Esophagus squamous epithelium (tissue), 4 donors: ENCODE measurements around the gene HSPA4L.

ENCODE experiments used
- POLR2A ChIP-seq, 4 donors: fragments of 450-650 bp; IDR thresholded peaks; one replicate each; pipeline ENCODE4 v1.6.1; 2017; ENCODE audit warnings: antibody characterized with exemption in 4 of 4, mild to moderate bottlenecking in 4 of 4, moderate library complexity in 3 of 4
- TF ChIP-seq, protein P1 (sequence below), 6 experiments: fragments of 450-650 bp in 4 of 6; fragments of 200-600 bp in 2 of 6; sonication (generic) in 2 of 6; IDR thresholded peaks; one replicate each; pipeline ENCODE4 v1.5.1; 2016 to 2019; ENCODE audit warnings: antibody characterized with exemption in 6 of 6, mild to moderate bottlenecking in 4 of 6, moderate library complexity in 4 of 6

DNA sequence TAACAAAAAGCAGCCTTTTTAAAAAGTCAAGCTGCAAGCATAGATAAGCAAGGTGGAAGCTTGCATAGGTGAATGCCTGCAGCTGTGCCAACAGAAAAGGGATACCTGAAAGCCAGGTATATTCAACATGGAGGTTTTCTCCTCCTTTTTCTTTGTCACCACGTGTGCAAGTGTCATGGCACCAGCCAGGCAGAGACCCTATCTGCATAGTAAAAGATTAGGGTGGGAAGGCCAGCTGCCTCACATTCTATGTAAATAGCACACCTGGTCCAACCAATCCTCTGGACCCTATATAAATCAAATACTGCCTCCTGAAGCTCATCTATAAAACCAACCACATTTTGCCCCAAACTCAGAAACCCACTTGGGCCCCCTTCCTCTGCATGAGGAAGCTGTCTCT lies 70.5 kb downstream of the HSPA4L start:
- TF ChIP-seq, protein P1, sequence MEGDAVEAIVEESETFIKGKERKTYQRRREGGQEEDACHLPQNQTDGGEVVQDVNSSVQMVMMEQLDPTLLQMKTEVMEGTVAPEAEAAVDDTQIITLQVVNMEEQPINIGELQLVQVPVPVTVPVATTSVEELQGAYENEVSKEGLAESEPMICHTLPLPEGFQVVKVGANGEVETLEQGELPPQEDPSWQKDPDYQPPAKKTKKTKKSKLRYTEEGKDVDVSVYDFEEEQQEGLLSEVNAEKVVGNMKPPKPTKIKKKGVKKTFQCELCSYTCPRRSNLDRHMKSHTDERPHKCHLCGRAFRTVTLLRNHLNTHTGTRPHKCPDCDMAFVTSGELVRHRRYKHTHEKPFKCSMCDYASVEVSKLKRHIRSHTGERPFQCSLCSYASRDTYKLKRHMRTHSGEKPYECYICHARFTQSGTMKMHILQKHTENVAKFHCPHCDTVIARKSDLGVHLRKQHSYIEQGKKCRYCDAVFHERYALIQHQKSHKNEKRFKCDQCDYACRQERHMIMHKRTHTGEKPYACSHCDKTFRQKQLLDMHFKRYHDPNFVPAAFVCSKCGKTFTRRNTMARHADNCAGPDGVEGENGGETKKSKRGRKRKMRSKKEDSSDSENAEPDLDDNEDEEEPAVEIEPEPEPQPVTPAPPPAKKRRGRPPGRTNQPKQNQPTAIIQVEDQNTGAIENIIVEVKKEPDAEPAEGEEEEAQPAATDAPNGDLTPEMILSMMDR (IDR thresholded peaks at IDR 0.05), result no peak
- TF ChIP-seq POLR2A (IDR thresholded peaks at IDR 0.05), result no peak
